ENCODE measurements around the gene OAS3.
A peak's percentile ranks its signal among the peaks of the same experiment; 100 is the strongest.

The OAS3 gene

DNA sequence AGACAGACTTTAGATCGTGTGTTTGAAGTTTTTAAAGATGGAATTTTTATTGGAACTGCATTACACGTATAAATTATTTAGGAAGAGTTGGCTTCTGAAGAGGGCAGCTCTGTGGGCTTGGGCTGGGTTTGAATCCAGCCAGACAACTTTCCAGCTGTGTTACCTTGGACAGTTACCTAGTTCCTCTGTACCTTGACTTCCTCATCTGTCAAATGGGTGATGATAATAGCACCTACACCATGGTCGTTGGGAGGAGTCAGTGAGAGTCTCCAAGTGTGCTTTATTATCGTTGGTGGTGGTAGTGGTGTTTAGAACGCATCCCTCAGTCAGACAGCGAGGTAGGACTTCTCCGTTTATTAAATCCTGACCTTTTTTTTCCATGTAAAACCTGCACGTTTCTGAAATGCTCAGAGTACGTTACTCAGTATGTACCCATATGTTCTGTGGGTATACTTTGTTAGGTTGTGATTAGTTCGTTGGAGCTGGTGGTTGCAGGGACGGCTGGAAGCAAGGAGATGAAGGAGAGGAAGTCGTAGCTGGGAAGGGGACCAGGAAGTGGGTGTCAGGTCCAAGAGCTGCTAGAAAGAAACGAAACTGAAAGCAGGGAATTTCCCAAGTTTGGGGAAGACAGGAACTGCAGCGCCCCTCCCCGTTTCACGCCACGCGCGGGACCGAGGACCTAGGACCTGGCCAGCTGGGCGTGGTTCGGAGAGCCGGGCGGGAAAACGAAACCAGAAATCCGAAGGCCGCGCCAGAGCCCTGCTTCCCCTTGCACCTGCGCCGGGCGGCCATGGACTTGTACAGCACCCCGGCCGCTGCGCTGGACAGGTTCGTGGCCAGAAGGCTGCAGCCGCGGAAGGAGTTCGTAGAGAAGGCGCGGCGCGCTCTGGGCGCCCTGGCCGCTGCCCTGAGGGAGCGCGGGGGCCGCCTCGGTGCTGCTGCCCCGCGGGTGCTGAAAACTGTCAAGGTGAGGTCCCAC, at the start of gene OAS3 (continued):
- TF ChIP-seq EGR2 (tag by site-specific recombination; IDR thresholded peaks at IDR 0.05; ENCODE audit: low read depth) (no peak), GLI4 (tag by site-specific recombination; IDR thresholded peaks at IDR 0.05) (no peak), ZNF585B (tag by site-specific recombination; IDR thresholded peaks at IDR 0.05) (no peak), ZNF114 (tag by site-specific recombination; IDR thresholded peaks at IDR 0.05) (no peak), MYNN (tag by site-specific recombination; IDR thresholded peaks at IDR 0.05; ENCODE audit: borderline replicate concordance) (no peak), KLF16 (tag by site-specific recombination; IDR thresholded peaks at IDR 0.05) (peak; percentile 58), ZNF501 (tag by site-specific recombination; IDR thresholded peaks at IDR 0.05) (no peak), ZBTB20 (tag by site-specific recombination; IDR thresholded peaks at IDR 0.05) (0 out of 2 replicates have a peak, but pooled peaks have one; percentile 41), YY1 (tag by site-specific recombination; IDR thresholded peaks at IDR 0.05) (no peak), KLF10 (tag by site-specific recombination; IDR thresholded peaks at IDR 0.05) (no peak), ZNF600 (tag by site-specific recombination; IDR thresholded peaks at IDR 0.05) (no peak), KLF8 (tag by site-specific recombination; IDR thresholded peaks at IDR 0.05) (peak; percentile 32; the same call in 1 of the 2 replicates), ZNF433 (tag by site-specific recombination; IDR thresholded peaks at IDR 0.05; ENCODE audit: low read depth) (no peak), ZBTB8A (tag by site-specific recombination; IDR thresholded peaks at IDR 0.05) (no peak), ZBTB26 (tag by site-specific recombination; optimal IDR thresholded peaks at IDR 0.05) (peak; percentile 54), ZNF155 (tag by site-specific recombination; IDR thresholded peaks at IDR 0.05) (no peak), KLF7 (tag by site-specific recombination; IDR thresholded peaks at IDR 0.05; ENCODE audit: borderline replicate concordance) (peak; percentile 41; the same call in 1 of the 2 replicates), ZIC2 (tag by site-specific recombination; IDR thresholded peaks at IDR 0.05) (no peak), RBAK (tag by site-specific recombination; IDR thresholded peaks at IDR 0.05) (no peak), ZNF792 (tag by site-specific recombination; IDR thresholded peaks at IDR 0.05) (no peak), ZNF654 (tag by site-specific recombination; IDR thresholded peaks at IDR 0.05; ENCODE audit: low read depth) (no peak), ZFP37 (tag by site-specific recombination; IDR thresholded peaks at IDR 0.05) (no peak), ZNF426 (tag by site-specific recombination; IDR thresholded peaks at IDR 0.05) (no peak), BCL11B (tag by site-specific recombination; IDR thresholded peaks at IDR 0.05; ENCODE audit: low read depth) (no peak), ZNF184 (tag by site-specific recombination; IDR thresholded peaks at IDR 0.05) (no peak), ZNF324 (tag by site-specific recombination; IDR thresholded peaks at IDR 0.05) (no peak), ZNF416 (tag by site-specific recombination; IDR thresholded peaks at IDR 0.05) (no peak), ZNF366 (tag by site-specific recombination; conservative IDR thresholded peaks at IDR 0.05) (0 out of 2 replicates have a peak, but pooled peaks have one; percentile 13), ZNF175 (tag by site-specific recombination; IDR thresholded peaks at IDR 0.05) (no peak), ZNF391 (tag by site-specific recombination; IDR thresholded peaks at IDR 0.05; ENCODE audit: borderline replicate concordance, low read depth) (no peak), OVOL3 (tag by site-specific recombination; IDR thresholded peaks at IDR 0.05) (no peak), ZBTB11 (tag by site-specific recombination; conservative IDR thresholded peaks at IDR 0.05; ENCODE audit: low read depth) (peak; percentile 59)
- TF ChIP-seq, protein P1, sequence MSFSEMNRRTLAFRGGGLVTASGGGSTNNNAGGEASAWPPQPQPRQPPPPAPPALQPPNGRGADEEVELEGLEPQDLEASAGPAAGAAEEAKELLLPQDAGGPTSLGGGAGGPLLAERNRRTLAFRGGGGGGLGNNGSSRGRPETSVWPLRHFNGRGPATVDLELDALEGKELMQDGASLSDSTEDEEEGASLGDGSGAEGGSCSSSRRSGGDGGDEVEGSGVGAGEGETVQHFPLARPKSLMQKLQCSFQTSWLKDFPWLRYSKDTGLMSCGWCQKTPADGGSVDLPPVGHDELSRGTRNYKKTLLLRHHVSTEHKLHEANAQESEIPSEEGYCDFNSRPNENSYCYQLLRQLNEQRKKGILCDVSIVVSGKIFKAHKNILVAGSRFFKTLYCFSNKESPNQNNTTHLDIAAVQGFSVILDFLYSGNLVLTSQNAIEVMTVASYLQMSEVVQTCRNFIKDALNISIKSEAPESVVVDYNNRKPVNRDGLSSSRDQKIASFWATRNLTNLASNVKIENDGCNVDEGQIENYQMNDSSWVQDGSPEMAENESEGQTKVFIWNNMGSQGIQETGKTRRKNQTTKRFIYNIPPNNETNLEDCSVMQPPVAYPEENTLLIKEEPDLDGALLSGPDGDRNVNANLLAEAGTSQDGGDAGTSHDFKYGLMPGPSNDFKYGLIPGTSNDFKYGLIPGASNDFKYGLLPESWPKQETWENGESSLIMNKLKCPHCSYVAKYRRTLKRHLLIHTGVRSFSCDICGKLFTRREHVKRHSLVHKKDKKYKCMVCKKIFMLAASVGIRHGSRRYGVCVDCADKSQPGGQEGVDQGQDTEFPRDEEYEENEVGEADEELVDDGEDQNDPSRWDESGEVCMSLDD (tag by site-specific recombination; IDR thresholded peaks at IDR 0.05), result no peak
